Tibial nerve (tissue), 4 donors: ENCODE results near the gene UMAD1.

Experiments used
- EP300 ChIP-seq, 2 donors: sonication (generic); formaldehyde crosslinking; IDR thresholded peaks; one replicate each; pipeline ENCODE4 v1.6.1; 2017; ENCODE audit warnings: antibody characterized with exemption in 2 of 2, mild to moderate bottlenecking in 1 of 2
- POLR2A ChIP-seq, 2 donors: fragments of 450-650 bp; IDR thresholded peaks; one replicate each; pipeline ENCODE4 v1.6.1; 2017; ENCODE audit warnings: antibody characterized with exemption in 2 of 2, mild to moderate bottlenecking in 2 of 2, moderate library complexity in 2 of 2
- TF ChIP-seq, protein P1 (sequence below), 5 experiments: fragments of 200-600 bp in 3 of 5; fragments of 450-650 bp in 2 of 5; sonication (generic) in 3 of 5; IDR thresholded peaks; one replicate each; pipeline ENCODE4 v1.5.1; 2016 to 2019; ENCODE audit warnings: antibody characterized with exemption in 5 of 5, mild to moderate bottlenecking in 3 of 5, moderate library complexity in 2 of 5

DNA sequence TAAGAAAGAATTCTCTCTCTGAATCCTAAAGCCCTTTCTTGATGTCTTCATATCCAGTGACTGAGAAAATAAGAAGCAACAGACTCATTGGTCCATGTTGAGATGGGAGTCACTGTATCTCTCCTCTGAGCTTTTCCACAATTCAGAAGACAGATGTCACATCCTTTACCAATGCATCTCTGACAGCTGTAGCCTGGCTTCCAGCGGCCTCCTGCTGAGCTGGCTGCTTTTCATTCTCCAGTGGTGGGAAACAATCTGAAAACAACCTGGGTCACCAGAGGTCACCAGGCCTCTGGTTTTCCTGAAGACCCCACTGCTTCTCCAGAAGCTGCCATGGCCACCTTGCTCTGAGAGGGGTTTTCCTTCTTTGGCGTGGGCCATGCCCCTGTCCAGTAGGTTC is 96.1 kb downstream of the UMAD1 start:
- TF ChIP-seq, protein P1, sequence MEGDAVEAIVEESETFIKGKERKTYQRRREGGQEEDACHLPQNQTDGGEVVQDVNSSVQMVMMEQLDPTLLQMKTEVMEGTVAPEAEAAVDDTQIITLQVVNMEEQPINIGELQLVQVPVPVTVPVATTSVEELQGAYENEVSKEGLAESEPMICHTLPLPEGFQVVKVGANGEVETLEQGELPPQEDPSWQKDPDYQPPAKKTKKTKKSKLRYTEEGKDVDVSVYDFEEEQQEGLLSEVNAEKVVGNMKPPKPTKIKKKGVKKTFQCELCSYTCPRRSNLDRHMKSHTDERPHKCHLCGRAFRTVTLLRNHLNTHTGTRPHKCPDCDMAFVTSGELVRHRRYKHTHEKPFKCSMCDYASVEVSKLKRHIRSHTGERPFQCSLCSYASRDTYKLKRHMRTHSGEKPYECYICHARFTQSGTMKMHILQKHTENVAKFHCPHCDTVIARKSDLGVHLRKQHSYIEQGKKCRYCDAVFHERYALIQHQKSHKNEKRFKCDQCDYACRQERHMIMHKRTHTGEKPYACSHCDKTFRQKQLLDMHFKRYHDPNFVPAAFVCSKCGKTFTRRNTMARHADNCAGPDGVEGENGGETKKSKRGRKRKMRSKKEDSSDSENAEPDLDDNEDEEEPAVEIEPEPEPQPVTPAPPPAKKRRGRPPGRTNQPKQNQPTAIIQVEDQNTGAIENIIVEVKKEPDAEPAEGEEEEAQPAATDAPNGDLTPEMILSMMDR (IDR thresholded peaks at IDR 0.05), result no peak
- TF ChIP-seq POLR2A (IDR thresholded peaks at IDR 0.05) (no peak), EP300 (IDR thresholded peaks at IDR 0.05) (no peak)
